Metanephros (tissue), 1 donor: ENCODE data around the gene TYRO3. TPM values are rescaled to one million over a fixed set of nuclear protein-coding genes. Genes with fewer than 3 reads are reported as not detected.

Experiments used
- total RNA-seq: library from RNA; depleted of rRNA; stranded (reverse); fragments of >200 nt; gene quantifications from one replicate; pipeline ENCODE4 v1.2.3, GENCODE V29; 2014

TYRO3 gene
- total RNA-seq = 44.0 TPM

DNA sequence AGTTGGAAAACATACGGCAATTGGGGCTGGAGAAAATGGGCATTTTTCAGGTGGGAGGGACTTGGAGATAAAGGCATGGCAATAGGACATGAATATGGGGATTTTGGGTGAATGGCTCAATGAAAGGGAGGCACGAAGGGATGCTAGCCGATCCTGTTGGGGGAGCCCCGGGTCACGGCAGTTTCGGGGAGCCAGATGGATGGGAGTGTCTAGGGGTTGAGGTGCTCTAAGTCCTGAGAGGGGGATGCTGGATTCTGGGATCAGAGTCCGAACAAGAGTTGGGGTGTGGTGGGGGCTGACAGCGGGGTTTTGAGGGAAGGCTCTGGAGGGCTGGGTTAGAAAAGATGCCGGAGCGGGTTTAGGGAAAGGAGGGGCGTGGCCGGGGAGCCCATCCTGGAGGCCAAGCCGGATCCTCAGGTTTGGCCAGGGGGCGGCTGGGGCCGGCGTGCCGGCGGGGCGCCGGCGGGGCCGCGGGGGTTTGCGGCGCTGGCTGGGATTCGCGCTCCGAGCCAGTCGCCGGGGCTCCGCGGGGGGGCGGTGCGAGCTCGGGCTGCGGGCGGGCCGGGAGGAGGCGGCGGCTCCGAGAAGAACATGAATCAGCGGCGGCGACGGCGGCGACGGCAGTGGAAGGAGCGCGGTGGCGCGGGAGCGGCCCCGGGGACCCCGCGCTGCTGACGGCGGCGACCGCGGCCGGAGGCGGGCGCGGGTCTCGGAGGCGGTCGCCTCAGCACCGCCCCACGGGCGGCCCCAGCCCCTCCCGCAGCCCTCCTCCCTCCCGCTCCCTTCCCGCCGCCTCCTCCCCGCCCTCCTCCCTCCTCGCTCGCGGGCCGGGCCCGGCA is at the start of gene TYRO3:
Gene TYRO3 (plus strand): TSS at position 813 of the 839 bp plus-strand sequence. CDS start 46 bp downstream, outside the sequence.

DNA sequence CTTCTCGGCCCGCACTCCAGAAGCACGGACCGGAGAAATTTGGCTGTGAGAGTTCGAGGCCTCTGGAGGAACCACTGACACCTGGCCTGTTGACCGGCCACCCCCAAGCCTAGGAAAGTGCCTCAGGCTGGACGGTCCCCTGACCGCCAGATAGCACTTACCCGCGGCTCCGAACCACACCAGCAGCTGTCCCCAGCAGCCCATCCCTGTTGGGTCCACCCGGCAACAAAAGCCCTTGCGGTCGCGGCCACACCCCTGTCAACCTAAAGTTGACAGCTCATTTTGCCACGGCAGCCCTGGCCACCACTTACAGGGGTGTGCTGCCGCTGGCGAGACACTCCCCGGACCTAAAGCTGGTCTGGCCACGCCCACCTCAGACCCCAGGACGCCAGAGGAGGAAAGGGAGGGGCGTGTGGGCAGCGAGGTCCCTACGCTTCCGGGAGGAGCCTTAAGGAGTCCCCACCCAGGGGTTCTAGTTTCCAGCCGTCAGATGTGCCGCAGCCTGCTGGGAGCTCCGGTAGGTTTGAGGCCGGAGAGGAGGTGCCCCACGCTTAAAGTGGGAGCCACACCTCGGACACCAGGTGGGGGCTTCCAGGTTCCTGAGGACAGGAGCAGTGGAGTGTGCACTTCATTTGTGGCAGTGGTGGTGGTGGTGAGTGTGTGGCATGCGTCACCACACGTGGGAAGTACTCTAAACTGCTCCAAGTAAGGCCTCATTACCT is 45.3 kb upstream of the TYRO3 start, which contains the start of gene LTK:
Gene LTK (minus strand): TSS at position 322 of the 722 bp plus-strand sequence. CDS start 118 bp downstream, at position 204.

Other genes with a start within 250 kb of the TYRO3 start
- 6.4 TPM for gene OIP5, start 226.6 kb upstream of the TYRO3 start, total RNA-seq
- 89.6 TPM for gene NUSAP1, start 226.3 kb upstream of the TYRO3 start, total RNA-seq
- 17.3 TPM for gene NDUFAF1, start 156.7 kb upstream of the TYRO3 start, total RNA-seq
- 19.0 TPM for gene RTF1, start 142.1 kb upstream of the TYRO3 start, total RNA-seq
- gene ITPKA, start 65.3 kb upstream of the TYRO3 start, total RNA-seq = 0.47 TPM
- 1.7 TPM for gene LTK, start 45.4 kb upstream of the TYRO3 start, total RNA-seq
- gene RPAP1, start 15.0 kb upstream of the TYRO3 start, total RNA-seq = 21.3 TPM
- gene MGA, start 101.2 kb downstream of the TYRO3 start, total RNA-seq = 69.2 TPM
- 25.4 TPM for gene MAPKBP1, start 215.3 kb downstream of the TYRO3 start, total RNA-seq